ENCODE measurements around the gene KREMEN2.

KREMEN2 gene

DNA sequence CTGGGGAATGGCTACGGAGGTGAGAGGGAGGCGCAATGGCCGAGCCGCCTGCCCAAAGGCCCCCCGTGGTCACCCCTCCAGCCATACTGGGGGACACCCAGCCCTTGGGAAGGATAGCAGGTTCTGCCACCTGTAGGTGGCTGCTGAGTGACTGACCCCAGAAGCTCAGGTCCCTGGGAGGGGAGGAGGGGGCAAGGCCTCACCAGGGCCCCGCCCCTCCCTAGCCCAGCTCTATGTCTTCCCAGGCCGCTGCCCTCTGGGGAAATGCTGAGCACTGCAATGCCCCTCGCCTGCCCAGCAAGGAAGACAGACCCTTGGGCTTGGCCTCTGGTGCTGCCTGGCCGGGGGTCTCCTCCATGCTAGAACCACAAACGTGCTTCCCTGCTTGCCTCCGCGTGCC, 37.2 kb downstream of the KREMEN2 start:
- in situ Hi-C loops (cut with HindIII; ENCODE audit: low sequenced_read_pairs) = no loop called here

DNA sequence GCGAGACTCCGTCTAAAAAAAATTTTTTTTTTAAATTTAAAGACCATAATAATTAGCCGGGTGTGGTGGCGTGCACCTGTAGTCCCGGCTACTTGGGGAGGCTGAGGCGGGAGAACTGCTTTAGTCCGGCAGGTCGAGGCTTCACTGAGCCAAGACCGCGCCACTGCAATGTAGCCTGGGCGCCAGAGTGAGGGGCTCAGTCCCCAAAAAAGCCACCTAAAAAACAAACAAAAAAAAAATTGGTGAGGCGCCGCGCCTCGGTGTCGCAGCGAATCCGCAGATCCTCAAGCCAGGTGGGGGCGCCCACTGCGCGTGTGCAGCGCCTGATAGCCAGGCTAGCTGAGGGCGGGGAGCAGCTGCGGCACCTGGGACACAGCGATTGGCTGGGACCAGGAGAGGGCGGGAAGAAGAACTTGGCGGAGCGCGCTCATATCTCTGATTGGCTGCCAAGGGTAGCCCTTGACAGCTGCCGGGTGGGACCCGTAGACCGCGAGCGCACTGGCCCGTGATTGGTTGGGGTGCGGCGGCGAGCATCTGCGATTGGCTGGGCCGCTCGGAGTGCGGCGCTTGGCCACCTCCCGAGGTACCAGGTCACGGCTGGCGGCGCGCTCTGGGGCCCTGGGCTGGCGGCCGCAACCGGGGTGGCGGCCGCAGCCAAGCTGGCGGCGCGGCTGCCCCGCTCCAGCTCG, 39.7 kb downstream of the KREMEN2 start:
- in situ Hi-C loops (cut with HindIII; ENCODE audit: low sequenced_read_pairs) = no loop called here

DNA sequence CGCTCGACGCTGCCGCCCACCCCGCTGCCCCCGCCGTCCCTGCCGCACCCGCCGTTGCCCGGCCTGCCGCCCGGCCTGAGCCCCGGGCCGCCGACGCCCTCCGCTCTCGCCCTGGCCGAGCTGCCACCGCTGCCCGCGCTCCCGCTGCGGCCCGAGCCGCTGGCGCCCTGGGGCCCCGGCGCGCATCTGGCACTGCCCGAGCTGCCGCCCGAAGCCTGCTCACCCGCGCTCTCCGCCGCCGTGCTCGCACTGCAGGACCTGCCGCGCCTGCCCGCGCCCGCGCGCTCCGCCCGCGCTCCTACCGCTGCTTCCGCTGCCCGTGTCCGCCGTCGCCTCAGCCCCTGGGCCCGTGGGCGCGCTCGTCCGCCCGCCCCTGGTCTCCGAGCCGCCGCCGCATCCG, 40.2 kb downstream of the KREMEN2 start:
- in situ Hi-C loops (cut with HindIII; ENCODE audit: low sequenced_read_pairs) = no loop called here

DNA sequence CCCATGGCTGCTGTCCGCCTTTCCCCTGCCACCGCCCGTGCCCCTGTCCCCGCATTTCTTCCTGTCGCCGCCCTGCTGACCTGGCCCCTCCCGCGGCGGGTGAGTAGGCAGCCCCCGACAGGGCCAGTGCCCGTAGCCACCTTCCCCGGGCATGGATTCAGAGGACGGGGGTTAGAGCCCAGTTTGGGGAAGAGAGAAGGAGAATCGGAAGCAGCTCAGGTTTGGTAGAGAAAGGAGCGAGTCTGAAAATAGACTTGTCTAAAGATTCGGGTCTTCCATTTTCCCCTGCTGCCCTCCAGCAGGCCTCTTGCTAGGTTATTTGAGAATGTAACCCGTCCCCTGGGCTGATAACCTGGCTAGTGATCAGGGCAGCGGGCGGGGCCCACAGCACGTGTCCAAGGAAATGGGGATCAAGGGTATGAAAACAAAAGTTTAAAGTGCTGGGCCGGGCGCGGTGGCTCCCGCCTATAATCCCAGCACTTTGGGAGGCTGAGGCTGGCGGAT, 40.8 kb downstream of the KREMEN2 start:
- in situ Hi-C loops (cut with HindIII; ENCODE audit: low sequenced_read_pairs) = no loop called here

DNA sequence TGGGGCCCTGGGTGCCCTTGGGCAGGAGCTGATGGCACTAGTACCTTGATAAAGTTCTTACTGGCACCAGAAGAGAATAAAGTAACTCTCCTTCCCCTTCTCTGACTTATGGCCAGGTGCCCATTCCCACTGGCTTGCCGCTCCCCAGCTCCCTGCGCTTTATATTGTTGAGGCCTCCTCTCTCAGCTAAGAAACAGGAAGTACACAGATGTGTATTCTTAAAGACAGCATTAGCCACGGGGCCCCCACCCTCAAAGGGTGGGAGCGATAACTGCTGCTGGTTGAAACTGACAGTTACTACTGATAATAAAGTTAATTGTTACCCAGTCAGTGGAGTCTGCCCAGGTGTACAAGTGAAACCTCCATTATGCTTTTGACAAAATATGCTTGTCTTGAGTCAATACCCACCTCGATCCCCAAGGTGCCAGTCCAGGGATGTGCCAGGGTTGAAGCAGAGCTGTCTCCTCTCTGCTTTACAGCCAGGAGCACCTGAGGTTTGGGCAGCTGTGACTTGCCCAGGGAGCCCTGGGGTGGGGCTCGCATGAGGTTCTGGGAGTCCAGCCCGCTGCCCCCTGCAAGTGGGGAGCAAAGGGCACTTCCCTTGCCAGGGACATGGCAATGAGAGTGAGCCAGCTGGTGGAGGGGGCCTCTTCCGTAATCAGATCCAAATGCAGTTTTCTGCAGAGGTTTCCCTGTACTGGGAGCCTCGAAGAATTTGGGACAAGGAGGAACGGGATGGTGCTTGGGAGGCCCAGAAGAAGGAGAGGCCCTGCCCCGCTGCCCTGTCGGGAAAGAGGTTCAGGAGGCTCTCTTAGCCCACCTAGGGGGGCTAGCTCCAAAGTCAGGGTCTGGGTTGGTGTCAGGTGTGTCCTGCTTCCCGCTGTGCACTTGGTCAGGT, 43.2 kb downstream of the KREMEN2 start:
- in situ Hi-C loops (cut with HindIII; ENCODE audit: low sequenced_read_pairs) = no loop called here

DNA sequence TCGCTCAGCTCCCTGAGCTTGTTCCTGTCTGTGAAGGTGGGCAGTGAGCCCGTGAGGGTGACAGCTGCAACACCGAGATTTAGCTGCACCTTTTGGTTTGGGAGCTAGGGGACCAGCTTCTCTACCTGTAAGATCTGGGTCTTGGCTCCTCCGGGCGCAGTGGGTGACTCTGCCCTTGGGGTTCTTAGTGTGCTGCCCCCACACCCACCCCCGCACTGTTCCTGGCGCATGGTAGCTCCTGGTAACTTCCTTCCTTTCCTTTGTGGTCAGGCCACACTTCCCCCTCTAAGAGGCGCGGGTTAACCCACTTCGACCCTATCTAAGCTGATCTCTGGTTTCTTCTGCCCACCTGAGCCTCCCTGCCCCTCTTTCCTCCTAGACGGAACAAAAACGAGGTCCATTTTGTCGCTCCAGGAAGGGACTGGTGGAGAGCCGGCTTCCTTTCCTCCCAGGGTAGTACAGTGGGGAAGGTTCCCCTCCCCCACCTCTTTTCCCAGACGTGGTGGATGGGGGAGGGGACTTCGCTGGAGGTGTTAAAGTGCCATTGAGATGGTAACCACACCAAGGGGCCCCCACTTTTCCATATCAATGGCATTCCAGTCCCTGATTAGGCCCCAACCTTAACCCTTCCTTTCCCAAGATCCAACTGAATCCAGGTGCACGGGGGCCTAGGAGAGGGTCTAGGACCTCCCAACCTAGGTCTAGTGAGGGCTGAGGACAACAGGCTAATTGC, 44.0 kb downstream of the KREMEN2 start:
- in situ Hi-C loops (cut with HindIII; ENCODE audit: low sequenced_read_pairs) = no loop called here

DNA sequence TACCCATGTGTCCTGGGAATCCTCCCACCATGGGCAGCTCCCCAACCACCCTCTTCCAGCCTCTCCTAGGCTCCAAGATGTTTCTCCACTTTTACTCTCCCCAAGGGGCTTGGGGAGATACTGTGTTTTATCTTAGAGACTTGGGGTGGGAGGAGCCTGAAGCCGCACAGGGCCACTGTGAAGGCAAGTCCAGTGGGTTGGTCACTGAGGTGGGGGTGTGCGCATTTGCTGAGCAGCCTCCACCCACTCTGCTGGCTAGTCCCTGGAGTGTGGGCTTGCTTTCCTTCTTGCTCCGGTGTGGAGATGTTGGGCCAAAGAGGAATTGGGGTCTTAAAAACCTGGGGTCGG, 44.6 kb downstream of the KREMEN2 start:
- in situ Hi-C loops (cut with HindIII; ENCODE audit: low sequenced_read_pairs) = no loop called here

DNA sequence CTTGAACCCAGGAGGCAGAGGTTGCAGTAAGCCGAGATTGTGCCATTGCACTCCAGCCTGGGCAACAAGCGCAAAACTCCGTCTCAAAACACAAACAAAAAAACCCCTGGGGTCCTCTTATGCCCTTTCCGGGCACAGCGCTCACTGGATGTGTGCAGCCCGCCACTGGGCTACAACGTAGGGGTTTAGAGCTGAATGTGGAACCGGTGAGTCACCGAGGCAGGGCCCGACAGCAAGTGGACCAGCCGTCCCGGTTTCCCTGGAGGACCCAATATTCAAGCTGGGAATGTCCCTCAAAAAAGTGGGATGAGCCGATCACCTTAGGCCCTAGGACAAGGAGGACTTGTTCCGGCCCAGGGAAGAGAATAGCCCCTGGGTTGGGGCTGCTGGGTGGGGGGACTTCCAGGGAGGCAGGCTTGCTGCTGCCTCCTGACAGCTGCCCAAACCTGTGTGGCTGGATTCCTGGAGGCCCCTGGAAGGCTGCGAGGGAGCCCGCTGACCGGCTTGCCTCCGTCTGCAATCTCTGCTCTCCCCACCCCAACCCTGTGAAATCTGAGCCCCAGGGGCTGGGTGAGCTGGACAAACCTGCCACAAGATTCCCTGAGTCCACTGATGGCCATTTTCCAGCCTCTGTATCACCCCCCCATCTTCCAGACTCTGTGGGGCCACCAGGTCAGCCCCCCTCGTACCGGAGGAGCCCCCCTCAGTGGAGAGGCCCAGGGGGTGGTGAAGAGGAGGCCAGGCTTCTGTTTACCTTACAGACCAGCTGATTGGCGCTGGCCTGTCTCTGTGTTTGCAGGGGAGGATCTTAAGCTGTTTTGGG, 45.7 kb downstream of the KREMEN2 start:
- in situ Hi-C loops (cut with HindIII; ENCODE audit: low sequenced_read_pairs) = no loop called here

DNA sequence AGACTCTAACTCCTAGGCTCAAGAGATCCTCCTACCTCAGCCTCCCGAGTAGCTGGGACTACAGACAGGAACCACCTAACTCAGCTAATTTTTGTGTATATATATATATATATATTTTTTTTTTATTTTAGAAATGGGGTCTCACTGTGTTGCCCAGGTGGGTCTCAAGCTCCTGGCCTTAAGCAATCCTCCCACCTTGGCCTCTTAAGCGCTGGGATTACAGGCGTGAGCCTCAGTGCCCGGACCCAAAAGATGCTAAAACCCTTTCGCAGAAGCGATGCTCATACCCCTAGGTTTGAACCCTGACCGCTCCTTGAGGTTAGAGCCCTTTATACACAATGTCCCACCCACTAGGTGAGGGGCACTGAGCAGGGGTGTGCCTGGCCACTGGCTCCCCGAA, 46.4 kb downstream of the KREMEN2 start:
- in situ Hi-C loops (cut with HindIII; ENCODE audit: low sequenced_read_pairs) = no loop called here

DNA sequence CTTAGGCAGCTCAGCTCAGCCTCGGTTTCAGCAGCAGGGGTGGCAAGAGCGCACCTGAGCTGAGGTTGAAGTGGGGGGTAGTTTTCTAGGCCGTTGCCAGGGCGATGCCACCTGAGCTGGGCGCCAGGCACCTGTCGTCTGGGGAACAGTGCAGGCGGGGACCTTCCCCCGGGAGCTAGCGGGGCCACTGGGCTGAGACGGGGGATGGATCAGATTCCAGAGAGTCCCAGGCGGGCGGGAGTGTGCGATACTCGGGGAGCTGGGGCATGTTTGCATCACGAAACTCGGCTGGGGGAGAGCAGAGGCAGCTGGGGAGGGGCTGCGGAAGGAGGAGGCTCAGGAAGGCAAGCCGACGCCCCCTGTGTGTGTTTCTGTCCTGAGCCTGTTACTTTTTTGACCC, 48.2 kb downstream of the KREMEN2 start:
- in situ Hi-C loops (cut with HindIII; ENCODE audit: low sequenced_read_pairs) = no loop called here

DNA sequence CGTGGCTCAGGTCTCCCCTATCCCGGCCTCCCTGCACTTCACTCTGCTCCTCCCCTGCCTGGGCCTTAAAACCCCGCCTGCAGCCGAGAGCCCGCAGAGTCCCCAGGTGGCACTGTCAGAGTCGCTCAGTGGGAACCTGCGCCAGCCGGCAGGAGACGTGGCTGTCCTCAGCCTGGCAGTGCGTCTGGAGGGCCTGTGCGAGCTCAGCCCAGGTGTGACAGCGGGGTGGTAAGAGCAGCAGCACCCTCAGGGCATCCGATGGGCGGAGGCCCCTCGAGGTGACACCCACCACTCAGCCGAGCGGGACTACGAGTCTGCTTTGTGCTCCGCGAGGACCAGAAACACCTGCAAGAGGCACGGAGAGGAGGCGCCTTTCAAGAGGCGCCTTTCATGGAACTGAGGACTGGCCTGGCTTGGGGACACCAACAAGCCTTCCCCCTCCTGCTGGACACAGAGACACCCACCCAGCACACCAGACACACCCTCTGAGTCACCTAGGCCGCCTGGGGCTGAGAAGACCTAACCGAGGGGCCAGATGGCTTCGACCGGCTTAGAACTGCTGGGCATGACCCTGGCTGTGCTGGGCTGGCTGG, 48.8 kb downstream of the KREMEN2 start, which contains the start of gene CLDN9:
TSS of gene CLDN9 (plus strand) at position 96 of the 593 bp plus-strand sequence. CDS start at position 536, 440 bp downstream.
- in situ Hi-C loops (cut with HindIII; ENCODE audit: low sequenced_read_pairs) = no loop called here

DNA sequence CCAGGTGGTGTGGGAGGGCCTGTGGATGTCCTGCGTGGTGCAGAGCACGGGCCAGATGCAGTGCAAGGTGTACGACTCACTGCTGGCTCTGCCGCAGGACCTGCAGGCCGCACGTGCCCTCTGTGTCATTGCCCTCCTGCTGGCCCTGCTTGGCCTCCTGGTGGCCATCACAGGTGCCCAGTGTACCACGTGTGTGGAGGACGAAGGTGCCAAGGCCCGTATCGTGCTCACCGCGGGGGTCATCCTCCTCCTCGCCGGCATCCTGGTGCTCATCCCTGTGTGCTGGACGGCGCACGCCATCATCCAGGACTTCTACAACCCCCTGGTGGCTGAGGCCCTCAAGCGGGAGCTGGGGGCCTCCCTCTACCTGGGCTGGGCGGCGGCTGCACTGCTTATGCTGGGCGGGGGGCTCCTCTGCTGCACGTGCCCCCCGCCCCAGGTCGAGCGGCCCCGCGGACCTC, 49.4 kb downstream of the KREMEN2 start:
- in situ Hi-C loops (cut with HindIII; ENCODE audit: low sequenced_read_pairs) = no loop called here

DNA sequence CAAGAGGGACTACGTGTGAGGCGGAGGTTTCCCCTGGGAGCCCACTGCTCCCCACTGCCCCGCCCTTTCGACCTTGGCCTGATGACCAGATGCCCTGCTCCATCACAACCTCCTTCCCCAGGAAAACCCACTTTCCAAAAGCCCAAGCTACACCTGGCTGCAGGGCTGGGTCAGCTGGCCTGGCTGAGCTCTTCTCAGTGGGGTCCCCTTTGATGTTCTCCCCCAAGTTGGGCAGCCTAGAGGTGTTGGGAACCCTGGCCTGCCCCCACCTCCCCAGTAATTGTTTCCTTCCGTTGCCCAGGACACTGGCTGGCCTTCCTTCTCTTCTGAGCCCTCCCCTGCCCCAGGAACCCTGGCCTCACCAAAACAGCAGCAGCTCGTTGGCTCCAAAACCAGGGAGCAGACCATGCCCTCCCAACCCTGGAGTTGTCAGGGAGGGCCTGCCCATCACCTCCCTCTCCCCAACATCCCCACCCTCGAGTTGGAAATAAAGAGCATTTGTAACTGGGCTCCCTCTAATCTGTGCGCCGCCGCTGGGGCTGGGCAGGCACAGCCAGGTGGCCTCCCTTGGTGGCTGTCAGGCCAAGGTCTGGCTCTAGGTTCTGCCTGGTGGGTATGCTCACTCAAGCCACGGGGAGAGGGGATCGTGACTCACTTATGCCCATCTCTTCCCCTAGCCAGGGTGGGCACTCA, 50.1 kb downstream of the KREMEN2 start:
- in situ Hi-C loops (cut with HindIII; ENCODE audit: low sequenced_read_pairs) = no loop called here

DNA sequence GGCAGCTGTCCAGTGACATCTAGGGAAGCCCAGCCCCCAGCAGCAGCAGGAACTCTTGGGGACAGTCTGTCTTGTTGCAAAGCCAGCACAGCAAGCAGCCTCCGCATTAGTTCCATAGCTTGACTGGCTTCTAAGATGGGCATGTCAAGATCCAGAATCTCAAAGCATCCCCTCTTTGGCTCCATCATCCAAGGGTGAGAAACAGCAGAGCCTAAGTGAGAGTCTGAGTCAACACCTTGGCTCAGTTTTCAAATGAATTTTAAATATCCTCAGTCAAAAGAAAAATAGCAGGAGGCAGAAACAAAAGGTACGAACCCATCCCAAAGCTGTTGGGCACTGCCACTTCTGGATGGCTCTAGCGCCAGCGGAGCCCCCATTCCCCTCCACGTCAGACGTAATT, 50.9 kb downstream of the KREMEN2 start:
- in situ Hi-C loops (cut with HindIII; ENCODE audit: low sequenced_read_pairs) = no loop called here

DNA sequence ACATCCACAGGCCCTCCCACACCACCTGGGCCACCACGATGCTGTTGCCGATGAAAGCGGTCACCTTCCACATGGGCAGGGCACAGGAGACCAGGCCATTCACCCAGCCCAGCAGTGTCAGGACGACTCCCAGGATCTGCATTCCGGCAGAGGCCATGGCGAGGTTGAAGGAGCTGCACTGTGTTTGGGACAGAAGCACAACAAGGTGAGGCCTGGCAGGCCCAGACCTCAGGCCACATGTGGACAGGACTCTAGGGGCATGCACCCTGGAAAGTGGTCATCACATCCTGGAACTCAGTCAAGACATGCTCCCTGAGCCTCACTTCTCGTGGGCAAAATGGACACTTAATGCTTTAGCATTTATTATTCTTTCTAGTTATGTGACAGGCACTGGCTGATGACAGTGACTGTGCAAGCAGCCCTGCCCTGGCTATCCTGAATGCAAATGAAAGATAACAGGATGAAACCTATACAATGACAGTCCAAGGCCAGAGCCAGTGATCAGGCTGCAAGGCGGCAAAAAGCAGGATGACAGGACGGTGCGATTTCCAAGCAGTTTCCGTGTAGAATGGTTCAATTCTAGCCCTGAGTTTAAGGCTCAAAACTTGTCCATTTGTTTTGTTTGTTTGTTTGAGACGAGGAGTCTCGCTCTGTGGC, 51.9 kb downstream of the KREMEN2 start:
- in situ Hi-C loops (cut with HindIII; ENCODE audit: low sequenced_read_pairs) = no loop called here

DNA sequence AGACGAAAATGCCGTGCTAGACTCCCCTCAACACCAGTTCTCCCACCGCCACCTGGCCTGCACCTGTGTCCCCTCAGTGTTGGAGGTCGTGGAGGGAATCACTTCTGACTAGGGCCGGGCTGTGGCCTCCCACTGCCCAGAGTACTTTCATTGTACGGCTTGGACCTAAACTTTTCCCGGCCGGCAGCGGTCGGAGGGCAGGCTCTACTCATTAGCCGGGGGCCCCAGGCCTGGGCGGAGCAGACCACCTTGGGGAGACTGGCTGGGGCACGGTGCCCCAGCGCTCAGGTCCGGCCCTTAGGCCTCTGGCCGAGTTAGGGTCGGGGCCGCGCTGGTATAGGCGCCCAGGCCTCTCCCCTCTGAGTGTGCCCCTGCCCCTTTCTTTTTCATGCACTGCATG, 53.3 kb downstream of the KREMEN2 start:
- in situ Hi-C loops (cut with HindIII; ENCODE audit: low sequenced_read_pairs) = no loop called here

All from endothelial cell of hepatic sinusoid (primary cell).